Skin of body (tissue), 2 donors: ENCODE results near the gene SVIL. TPM values are rescaled to one million over a fixed set of nuclear protein-coding genes. Genes with fewer than 3 reads are reported as not detected.
"Not testable (repeated sequence)": the region's sequence is repeated elsewhere in the genome, so short reads cannot be mapped to it uniquely, and the experiment has no call there.

Experiments
- DNase-seq: peaks from one replicate; lab custom pipeline; 2025; lab: John Stamatoyannopoulos, UW
- total RNA-seq: library from RNA; depleted of rRNA; stranded (reverse); fragments of >200 nt; gene quantifications from one replicate; pipeline ENCODE4 v1.2.3, GENCODE V29; 2014

The SVIL gene
- total RNA-seq, 1 donor from 2014 or later, result 121 TPM

GRCh38 chr10:29578457-29578856, 56.3 kb downstream of the SVIL start:
- DNase-seq, result no peak

GRCh38 chr10:29576681-29577080, 58.1 kb downstream of the SVIL start:
- no peak for DNase-seq

DNA sequence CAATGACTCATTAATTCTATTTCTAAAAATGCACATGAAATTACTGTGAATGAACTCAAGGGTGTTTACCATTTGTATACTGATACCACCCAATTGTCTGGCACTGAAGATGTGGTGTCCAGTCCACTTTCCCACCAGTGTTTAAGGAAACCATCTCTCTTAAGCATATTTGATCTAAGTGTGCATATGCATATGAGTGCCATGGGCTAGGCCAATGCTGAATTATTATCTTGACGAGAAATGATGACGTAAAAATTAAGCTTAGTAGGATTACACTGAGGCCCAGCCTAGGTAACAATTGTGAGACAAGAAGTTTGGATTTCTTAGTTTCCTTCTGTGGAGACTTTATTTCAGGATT, 59.7 kb downstream of the SVIL start:
- DNase-seq, result no peak

DNA sequence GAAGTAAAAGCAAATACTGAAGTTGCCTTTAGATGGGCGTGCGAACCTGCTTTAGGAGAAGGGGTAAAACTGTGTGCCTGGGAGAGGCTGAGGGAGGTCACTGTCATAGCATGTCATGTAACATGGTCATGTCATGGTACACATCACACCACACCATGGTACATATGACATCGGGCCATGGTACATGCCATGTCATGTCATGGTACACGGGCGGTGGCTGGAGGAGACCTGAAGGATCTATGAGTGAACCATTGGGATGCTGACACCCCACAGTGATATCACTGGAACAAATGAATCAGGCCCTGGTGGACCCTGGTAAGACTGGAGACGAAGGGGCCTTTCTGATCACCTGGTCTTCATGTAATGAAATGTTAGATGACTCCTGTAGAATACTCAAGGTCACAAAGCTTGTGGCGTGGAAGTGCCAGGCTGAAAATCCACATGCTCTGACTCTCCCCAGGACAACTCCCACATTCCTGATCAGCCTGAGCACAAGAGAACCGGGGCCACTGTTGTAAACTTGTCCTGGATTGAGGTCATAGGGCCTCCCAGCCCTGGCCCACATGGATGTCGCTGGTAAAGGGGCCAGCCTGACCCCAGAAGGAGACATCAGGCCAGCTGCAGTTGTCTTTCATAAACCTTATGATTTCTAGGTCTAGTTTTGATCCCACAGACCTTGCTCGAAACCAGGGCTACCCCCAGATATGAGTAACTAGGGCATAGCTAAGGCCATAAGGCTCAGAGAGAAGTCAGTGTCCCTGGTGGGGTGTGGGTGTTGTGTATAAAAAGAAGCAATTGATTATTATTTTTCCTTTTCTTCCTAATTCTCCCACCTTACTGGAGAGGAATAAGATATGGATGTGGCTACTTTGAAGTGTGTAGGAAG, 60.3 kb downstream of the SVIL start:
- not testable (repeated sequence) for DNase-seq

DNA sequence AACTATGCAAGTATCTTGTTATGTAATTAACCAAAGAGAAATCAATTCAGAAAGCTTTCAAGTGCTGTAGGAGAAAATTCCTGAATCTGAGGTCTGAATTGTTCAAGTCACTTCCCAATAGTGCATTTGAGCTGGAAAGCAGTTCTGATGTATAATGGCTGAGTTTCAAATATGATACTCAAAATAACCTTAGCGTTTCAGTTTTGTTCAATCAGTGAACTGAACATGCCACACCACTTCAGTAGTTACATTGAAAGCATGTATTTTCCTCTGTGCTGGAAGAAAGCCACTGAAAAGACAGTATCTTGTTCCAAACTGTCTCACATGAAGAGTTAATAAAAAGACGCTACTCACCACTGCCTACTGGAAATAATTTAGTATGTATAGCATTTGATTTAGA, 64.5 kb downstream of the SVIL start:
- not testable (repeated sequence) for DNase-seq

DNA sequence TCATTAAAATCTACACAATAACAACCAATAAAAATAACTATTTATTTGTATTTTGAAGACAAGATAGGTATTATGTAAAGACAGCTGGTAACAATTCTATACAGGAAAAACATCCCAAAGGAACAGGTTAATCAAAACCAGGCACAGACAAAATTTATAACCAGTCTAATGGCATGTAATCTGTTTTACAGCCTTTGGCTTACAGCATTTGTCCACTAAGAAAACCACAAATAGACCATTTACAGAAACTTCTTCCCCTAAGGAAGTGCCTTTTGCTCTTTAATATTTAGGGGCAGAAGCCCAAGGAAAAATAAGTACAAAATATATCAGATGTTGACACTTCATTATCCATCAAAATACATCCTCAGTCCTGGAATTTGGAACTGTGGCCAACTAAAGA, 65.0 kb downstream of the SVIL start:
- DNase-seq, result peak; percentile 32

DNA sequence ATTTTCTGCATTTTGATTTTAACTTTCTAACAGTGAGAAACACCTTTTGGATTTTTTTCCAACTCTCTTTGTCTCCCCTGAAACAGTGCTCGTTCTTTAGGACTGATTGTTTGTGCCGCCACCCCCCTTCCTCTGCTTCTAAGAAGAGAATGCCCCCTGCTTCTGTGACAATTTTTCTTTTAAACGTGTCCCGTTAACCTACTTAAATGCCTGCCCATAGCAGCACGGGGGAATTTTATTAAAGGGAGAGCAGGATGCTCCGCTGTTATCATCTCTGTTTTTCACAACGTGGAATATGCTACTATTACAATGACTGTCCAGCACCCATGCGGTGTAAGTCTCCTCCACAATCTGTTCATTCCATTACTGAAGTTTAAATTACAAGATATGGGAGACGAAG, 67.8 kb downstream of the SVIL start:
- no peak for DNase-seq

DNA sequence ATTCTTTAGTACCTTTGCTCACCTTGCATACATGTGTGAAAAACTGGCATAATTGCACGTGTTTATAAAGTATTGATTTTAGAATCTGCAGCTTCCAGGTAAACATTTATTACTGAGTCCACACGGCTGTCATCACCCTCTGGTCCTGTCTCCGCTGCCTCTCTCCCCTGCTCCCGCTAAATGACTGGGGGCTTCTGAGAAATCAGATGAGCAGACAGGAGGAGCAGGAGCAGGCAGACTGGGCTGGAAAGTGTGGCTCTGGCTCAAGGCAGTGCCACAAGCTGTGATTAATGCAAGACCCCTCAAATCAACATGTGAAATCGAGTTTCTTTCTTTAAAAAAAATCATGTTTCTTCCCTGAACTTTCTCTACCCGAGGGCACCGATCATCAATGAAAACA, 68.6 kb downstream of the SVIL start:
- DNase-seq, result not testable (repeated sequence)

GRCh38 chr10:29563420-29564035, 71.2 kb downstream of the SVIL start:
- no peak for DNase-seq

GRCh38 chr10:29563006-29563405, 71.8 kb downstream of the SVIL start:
- not testable (repeated sequence) for DNase-seq

DNA sequence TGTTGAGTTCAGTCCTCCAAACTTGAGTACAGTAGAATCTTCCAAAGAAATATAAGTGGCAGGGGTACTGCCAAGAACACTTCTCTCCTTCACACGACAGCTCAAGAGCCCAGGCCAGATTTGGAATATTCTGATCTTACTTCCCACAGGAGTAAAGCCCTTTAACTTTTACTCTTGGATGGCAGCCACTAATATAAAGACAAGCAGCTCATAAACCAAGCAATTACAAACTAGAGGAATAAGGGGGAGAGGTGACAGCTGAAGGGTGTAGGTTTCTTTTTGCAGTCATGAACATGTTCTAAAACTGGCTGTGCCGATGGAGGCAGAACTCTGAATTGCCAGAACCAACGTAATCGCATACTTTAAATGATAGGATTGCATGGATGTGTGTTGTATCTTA, 74.8 kb downstream of the SVIL start:
- no peak for DNase-seq

DNA sequence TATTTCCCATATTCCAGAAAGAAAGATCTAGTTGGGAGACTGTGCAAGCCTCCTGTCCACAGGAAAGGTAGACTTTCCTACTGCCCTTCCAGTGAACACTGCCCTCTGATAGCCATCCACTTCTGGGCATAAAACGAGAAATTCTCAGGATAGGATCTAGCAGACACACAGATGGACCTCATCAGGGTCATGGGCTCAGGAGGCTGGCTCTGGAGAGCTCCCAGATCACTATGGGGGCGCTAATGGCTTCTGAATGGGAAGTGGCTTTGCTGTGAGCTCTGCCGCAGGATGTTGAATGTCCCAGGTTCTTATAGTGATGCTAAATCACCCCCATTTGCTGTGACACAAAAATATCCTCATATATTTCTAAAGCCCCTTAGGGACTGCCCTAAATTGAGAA, 77.1 kb downstream of the SVIL start:
- no peak for DNase-seq

GRCh38 chr10:29555746-29556481, 78.9 kb downstream of the SVIL start:
- no peak for DNase-seq

- DNase-seq, result no peak
These were observed 79.6 kb downstream of the SVIL start for GRCh38 chr10:29555091-29555745.

DNA sequence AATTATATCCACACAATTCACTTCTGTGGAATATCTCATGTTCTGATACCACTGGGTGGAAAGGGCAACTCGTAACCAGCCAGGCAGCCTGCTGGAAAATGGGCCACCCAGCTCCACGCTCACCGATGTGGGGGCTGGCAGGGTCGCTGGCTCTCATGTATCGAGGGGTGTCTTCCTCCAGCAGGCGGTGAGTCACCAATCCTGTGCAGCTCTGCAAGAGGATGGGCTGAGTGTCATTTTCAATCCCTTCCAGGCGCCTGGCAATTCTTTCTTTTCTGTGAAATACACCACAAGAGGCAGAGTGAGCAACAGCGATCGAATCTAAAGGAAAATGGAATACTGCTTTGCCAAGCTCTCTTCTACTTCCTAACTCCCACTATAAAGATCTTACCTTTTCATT, 80.1 kb downstream of the SVIL start:
- no peak for DNase-seq

GRCh38 chr10:29553544-29554250, 81.1 kb downstream of the SVIL start:
- DNase-seq, result no peak

GRCh38 chr10:29553116-29553515, 81.7 kb downstream of the SVIL start:
- DNase-seq, result not testable (repeated sequence)

- not testable (repeated sequence) for DNase-seq
These were observed 85.3 kb downstream of the SVIL start for GRCh38 chr10:29549493-29549892.

DNA sequence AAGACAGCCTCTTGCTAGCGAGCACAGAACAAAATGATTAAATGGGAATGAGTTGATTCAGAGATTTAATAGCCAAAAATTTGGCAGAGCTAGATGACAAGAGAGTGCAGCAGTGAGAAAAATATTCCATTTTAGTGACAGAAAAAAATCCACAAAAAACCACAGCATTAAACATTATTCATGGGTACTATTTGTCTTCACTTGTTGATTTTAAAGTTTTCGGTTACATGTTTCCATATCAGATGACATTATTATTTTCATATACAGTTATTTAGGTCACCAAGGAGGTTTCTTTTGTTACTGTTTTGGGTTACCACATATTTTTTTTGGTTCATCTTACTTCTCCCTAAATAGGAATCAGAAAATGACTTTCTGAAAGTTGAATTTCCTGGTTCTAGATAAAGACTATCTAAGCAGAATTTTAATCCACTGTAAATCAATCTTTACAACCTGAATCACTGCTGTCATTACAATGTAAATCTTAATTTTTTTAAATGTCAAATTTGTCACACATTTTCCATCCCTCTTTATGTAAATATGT, 87.9 kb downstream of the SVIL start:
- DNase-seq, result peak; percentile 54

- no peak for DNase-seq
These were observed 89.6 kb downstream of the SVIL start for GRCh38 chr10:29545122-29545521.

DNA sequence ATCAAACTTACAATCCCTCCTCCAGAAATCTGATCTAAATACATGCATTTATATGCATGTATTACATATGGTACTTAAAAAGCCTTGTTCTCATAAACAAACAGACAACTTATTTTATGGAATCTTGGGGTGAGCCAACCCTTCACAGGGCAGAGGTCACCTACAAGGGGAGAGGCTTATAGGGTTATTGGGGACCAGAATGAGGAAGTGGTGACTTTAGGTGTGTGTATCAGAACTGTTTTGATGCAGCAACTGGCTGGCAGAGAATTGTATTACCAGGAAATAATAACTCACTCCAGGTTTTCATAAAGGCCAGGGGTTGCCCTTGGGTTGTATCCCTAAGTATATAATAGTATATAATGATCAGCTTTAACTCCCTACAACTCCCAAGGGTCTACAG, 91.1 kb downstream of the SVIL start:
- no peak for DNase-seq
